Fibroblast of lung (primary cell): Measurements from ENCODE around the gene BORCS8.

Experiments used
- CTCF ChIP-seq, 2 donors: IDR thresholded peaks in 1 of 2; conservative IDR thresholded peaks in 1 of 2; 1 replicate in 1 of 2; 2 replicates in 1 of 2; pipeline ENCODE4 v1.5.1; 2011 to 2012; ENCODE audit warnings: low read length in 2 of 2, control low read depth in 1 of 2, inconsistent platforms in 1 of 2, low read depth in 1 of 2, mild to moderate bottlenecking in 1 of 2
- EZH2 ChIP-seq: IDR thresholded peaks from 2 replicates; pipeline ENCODE4 v1.5.1; 2012; ENCODE audit warnings: low read length, control low read depth, mild to moderate bottlenecking; ENCODE audit errors: missing control alignments

GRCh38 chr19:19192910-19193423, 1.0 kb upstream of the BORCS8 start:
- TF ChIP-seq EZH2 (no peak), CTCF (conservative IDR thresholded peaks at IDR 0.05 in 1 of 2, IDR thresholded peaks at IDR 0.05 in 1 of 2; ENCODE audit: low read depth in 1 of 2, low read length in 2 of 2) (no peak)
